GM19438 (cell line): ENCODE measurements around the gene PDGFB.

Source experiments
- ATAC-seq: cut with Tn5 transposase; IDR thresholded peaks from one replicate; pipeline ENCODE4 v1.9.1; 2021; ENCODE audit warnings: low read depth; ENCODE audit not compliant: unreplicated experiment

Gene PDGFB

GRCh38 chr22:39214006-39214382 is 30.8 kb downstream of the PDGFB start:
- no peak for ATAC-seq

DNA sequence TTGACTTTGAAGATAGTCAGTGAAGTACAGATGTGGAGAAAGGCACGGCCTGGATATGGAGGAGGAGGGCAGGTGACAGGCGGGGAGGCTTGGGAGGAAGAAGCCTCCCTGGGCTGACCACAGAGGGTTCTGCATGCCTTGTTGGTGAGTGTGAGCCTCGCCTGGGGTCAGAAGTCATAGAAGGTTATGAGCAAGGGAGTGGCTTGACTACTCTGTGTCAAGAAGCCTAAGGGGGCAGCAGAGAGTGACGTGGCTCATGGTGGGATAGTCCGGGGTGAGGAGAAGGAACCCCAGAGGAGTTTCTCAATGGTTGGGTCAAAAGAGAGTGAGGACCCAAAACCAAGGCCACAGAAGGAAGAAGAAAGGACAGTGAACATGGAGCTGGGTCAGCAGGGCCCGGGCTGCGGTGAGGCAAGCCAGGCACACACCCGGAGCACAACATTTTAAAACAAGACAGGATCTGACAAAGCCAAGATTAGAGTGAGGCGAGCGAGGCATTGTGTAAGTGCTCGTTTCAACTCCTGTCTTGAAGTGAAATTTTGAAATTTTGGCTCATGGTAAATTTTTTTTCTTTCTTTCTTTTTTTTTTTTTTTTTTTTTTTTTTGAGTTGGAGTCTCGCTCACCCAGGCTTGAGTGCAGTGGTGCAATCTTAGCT is 31.9 kb downstream of the PDGFB start:
- no peak for ATAC-seq

DNA sequence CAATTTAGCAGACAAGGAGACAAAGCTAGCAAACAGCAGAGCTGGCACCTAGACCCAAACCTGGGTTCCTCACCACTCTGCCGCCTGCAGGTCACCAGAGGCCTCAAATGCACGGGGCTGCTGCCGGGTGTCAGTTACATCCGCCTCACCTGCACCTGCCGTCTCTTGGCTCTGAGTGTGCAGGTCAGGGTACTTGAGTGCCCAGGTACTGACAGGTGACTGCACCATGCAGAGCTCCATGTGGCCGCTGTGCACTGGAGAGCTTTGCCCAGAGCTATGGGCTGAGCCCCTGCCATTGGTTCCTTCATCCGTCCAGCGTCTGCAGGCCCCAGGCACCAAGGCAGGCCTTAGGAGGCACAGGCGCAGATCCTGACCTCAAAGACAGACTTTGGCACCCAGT is 35.0 kb downstream of the PDGFB start:
- ATAC-seq = no peak

DNA sequence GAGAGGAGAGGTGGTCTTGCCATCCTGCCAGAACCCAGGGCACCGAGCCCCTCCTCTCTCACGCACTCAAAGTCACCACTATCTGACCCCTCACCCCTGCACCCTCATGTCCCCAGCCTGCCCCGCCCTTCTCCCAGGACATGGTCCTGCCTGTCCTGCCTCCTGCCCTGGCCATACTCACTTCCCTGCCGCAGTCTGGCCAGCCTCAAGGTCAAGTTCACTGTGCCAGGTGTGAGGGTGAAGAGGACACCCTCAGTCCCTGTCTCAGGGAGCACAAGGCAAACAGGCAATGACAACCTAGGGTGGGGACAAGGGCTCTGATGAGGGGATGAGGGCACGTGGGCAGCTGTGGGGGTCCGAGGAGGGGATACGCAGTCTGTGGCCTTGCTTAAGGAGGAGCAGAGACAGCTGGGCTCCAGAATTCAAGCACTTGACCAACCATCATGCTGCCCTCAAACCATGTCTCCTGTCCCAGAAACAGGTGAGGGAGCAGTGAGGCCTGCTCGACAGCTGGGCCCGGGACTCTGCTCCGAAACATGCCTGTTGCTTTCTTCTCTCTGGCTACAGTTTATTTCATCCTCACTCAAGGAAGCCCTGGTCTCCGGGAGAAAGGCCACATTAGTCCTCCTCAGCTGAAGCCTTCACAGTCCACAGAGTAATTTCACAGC is 36.6 kb downstream of the PDGFB start:
- no peak for ATAC-seq

- no peak for ATAC-seq
These were observed 37.4 kb downstream of the PDGFB start for GRCh38 chr22:39207141-39208012.

DNA sequence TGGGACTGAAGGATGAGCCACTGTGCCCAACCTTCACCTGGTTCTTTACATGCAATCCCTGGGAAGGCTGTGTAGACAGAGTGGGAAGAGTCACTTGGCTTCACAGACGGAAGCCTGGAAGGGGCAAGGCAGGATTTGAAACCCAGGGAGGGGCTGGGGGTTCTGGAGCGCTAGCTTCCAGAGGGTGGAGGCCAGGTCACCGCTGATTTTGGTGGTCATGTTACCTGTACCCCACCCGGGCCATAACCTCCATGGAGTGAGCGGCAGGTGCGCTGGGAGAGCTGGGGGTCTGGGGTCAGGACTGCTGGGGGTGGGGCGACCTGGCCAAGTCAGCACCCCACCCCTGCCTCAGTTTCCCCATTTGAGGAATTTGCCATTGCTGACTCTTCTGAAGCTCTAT is 38.3 kb downstream of the PDGFB start:
- ATAC-seq = no peak

- ATAC-seq = no peak
These were observed 39.3 kb downstream of the PDGFB start for GRCh38 chr22:39205344-39206021.

DNA sequence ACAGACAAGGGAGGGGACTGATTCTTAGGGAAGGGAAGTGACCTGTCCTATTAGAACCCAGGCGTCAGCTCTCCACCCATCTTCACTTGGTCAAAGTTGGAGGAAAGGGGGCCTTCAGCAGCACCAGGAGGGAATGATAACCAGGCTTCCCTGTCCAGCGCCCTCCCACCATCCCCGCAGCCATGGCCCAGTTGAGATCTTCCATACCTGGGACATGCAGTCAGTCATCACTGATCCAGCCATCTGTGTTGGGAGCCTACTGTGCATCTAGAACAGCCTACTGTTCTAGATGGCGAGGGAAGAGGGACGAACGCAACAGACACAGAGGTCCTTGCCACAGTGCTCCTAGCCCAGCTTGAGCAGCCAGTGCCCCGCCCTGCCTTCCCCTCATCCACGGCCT is 40.6 kb downstream of the PDGFB start:
- no peak for ATAC-seq

- no peak for ATAC-seq
These were observed 47.2 kb downstream of the PDGFB start for GRCh38 chr22:39197578-39197977.

DNA sequence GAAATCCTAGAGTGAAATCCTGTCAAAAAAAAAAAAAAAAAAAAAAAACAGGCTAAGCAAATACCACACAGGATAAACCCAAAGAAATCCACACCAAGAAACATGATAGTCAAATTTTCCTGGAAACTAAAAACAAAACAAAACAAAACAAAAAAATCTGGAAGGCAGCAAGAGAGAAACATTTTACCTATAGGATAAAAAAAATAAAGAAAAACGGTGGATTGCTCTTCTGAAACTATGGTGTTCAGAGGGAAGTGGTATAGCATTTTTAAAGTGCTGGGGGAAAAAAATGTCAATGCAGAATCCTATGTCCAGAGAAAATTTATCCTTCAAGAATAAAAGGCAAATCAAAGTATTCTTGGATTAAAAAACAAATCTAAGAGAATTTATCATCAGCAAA is 50.7 kb downstream of the PDGFB start:
- ATAC-seq = no peak

GRCh38 chr22:39188809-39189208 is 56.0 kb downstream of the PDGFB start:
- ATAC-seq = no peak

- ATAC-seq = no peak
These were observed 59.2 kb downstream of the PDGFB start for GRCh38 chr22:39185601-39186012.

GRCh38 chr22:39184586-39185577 is 59.9 kb downstream of the PDGFB start:
- no peak for ATAC-seq

DNA sequence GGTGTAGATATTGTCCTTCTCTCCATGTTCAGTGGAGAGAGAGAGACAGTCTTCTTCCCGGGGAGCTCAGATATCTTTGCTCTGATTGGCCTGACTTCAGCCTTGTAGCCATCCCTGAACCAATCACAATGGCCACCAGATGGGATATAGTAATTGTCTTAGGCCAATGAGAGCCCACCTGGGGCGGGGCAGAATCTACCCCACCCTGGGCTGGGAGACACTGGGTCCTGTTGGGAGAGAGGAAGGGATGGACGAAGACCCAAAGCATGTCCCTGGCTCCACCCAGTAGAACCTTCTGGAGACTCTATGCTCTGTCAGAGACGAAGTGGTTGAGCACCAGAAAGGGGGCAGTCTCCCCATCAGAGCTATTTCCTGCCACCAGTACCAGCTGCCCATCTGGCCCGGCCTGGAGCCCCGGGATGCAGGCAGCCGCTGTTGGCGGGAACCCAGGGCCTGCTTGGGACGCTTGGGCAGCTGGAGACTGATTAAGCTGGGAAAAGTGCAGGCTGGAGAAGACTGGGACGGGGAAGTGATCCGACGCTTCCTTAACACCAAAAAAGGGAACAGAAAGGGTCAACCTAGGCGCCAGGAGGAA is 60.7 kb downstream of the PDGFB start:
- ATAC-seq = no peak

DNA sequence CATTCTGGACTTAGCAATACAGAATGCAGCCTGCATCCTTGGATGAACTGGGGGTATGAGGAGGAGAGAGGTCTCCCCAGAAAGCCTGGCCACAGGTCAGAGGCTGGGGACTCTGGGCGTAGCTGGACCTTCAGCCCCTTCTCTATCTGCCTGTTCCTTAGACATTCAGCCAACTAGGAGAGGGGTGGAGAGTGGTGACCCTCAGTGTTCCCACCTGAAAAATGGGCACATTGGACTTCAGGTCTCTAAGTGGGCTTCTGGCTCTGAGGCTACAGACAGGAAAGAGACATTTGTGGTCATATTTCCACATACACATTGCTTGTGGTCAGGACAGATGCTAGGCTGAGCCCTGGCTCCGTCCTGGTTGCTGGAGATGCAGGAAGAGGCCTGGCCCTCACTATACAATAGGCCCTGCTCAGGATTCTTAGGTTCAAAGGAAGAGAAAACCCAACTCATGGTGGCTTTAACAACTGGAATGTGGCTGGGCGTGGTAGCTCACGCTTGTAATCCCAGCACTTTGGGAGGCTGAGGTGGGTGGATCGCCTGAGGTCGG is 62.2 kb downstream of the PDGFB start:
- no peak for ATAC-seq

DNA sequence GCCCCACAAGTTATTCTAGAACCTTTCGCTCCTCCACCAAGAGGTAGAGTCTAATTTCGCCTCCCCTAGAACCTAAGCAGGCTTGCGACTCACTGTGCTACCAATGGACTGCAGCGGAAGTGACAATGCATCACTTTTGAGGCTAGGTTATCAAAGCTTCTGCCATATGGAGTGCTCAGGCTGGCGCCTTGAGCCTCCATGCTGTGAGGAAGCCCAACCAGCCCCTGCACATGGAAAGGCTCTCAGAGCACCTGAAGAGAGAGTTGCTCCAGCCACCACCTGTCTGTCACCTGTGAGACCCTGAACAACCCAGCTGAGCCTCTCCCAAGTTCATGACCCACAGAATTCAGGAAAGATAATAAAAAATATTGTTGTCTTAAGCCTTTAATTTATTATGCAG is 63.0 kb downstream of the PDGFB start:
- ATAC-seq = no peak

GRCh38 chr22:39181356-39181755 is 63.4 kb downstream of the PDGFB start:
- no peak for ATAC-seq

GRCh38 chr22:39179841-39180335 is 64.9 kb downstream of the PDGFB start:
- ATAC-seq = no peak

DNA sequence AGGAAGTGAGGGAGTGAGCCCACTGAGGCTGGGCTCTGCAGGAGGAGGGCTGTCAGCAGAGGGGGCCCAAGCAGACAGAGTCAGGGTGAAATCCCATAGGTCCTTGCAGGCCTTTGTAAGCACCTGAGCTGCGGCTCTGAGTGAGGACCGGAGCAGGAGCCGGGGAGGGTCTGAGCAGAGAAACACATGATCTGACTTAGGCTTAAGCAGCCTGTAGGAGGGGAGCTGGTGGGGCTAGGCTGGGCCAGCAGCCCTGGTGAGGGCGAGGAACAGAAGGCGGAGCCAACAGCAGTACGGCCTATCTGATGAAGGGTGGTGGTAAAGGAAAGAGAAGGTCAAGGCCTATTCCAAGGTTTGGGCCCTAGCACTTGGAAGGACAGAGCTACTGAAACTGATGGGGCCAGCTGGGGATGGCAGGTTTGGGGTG is 65.4 kb downstream of the PDGFB start:
- no peak for ATAC-seq
